HL-60/S4 (cell line): Measurements from ENCODE around the gene GRM8.

Experiments
- in situ Hi-C: fragments of 300-500 bp; cut with MboI; formaldehyde crosslinking; loops from 2 replicates; pipeline ENCODE4 v1.14.3; 2022; ENCODE audit warnings: low sequenced_read_pairs

Gene GRM8

GRCh38 chr7:127231415-127231814, 21.3 kb downstream of the GRM8 start:
- in situ Hi-C loops: no loop called here

- in situ Hi-C loops: no loop called here
Measured at GRCh38 chr7:127230192-127230925, 22.4 kb downstream of the GRM8 start.

GRCh38 chr7:127226685-127227374, 25.9 kb downstream of the GRM8 start:
- in situ Hi-C loops: no loop called here

- in situ Hi-C loops: no loop called here
Measured at GRCh38 chr7:127221731-127222130, 31.0 kb downstream of the GRM8 start.

- in situ Hi-C loops: no loop called here
Measured at GRCh38 chr7:127214956-127215718, 37.6 kb downstream of the GRM8 start.

- in situ Hi-C loops: no loop called here
Measured at GRCh38 chr7:127209886-127210285, 42.9 kb downstream of the GRM8 start.

- in situ Hi-C loops: no loop called here
Measured at GRCh38 chr7:127208860-127209259, 43.9 kb downstream of the GRM8 start.

- in situ Hi-C loops: no loop called here
Measured at GRCh38 chr7:127208351-127208750, 44.4 kb downstream of the GRM8 start.

GRCh38 chr7:127207806-127208205, 44.9 kb downstream of the GRM8 start:
- in situ Hi-C loops: no loop called here

GRCh38 chr7:127207230-127207629, 45.5 kb downstream of the GRM8 start:
- in situ Hi-C loops: no loop called here

GRCh38 chr7:127194571-127194970, 58.2 kb downstream of the GRM8 start:
- in situ Hi-C loops: no loop called here

GRCh38 chr7:127189886-127190285, 62.9 kb downstream of the GRM8 start:
- in situ Hi-C loops: no loop called here

GRCh38 chr7:127189074-127189473, 63.7 kb downstream of the GRM8 start:
- in situ Hi-C loops: no loop called here

- in situ Hi-C loops: no loop called here
Measured at GRCh38 chr7:127187740-127188139, 65.0 kb downstream of the GRM8 start.

GRCh38 chr7:127186686-127187085, 66.1 kb downstream of the GRM8 start:
- in situ Hi-C loops: no loop called here

- in situ Hi-C loops: no loop called here
Measured at GRCh38 chr7:127177156-127177555, 75.6 kb downstream of the GRM8 start.

- in situ Hi-C loops: no loop called here
Measured at GRCh38 chr7:127162366-127162765, 90.4 kb downstream of the GRM8 start.

- in situ Hi-C loops: no loop called here
Measured at GRCh38 chr7:127158659-127159058, 94.1 kb downstream of the GRM8 start.

- in situ Hi-C loops: no loop called here
Measured at GRCh38 chr7:127154958-127155357, 97.8 kb downstream of the GRM8 start.

- in situ Hi-C loops: no loop called here
Measured at GRCh38 chr7:127154101-127154500, 98.6 kb downstream of the GRM8 start.

- in situ Hi-C loops: no loop called here
Measured at GRCh38 chr7:127153315-127153714, 99.4 kb downstream of the GRM8 start.

- in situ Hi-C loops: no loop called here
Measured at GRCh38 chr7:127152423-127152822, 100.3 kb downstream of the GRM8 start.
